Measurements from ENCODE around the gene AP4B1.
"Not testable (repeated sequence)": the region's sequence is repeated elsewhere in the genome, so short reads cannot be mapped to it uniquely, and the experiment has no call there.

- TF ChIP-seq EZH2 (IDR thresholded peaks at IDR 0.05); POLR2AphosphoS5 (IDR thresholded peaks at IDR 0.05; ENCODE audit: borderline replicate concordance, low read depth, low read length); FOXP2 (optimal IDR thresholded peaks at IDR 0.05; ENCODE audit: control extremely low read depth, extremely low read length, insufficient read depth): not testable (repeated sequence)
Observed at GRCh38 chr1:113852694-113853093, 51.9 kb downstream of the AP4B1 start.
